Astrocyte (in vitro differentiated cells and primary cell): ENCODE measurements around the gene OR5B2. TPM values are rescaled to one million over a fixed set of nuclear protein-coding genes. Genes with fewer than 3 reads are reported as not detected.
"Not testable (repeated sequence)": the region's sequence is repeated elsewhere in the genome, so short reads cannot be mapped to it uniquely, and the experiment has no call there.

Experiments
- DNase-seq: peaks from one replicate; pipeline ENCODE4 v3.0.0-alpha.2; 2010; ENCODE audit warnings: low read depth
- FAIRE-seq: peaks from 2 replicates; lab custom pipeline; 2011; peaks lifted over from hg19 to GRCh38; lab: Jason Lieb, UNC
- H2AFZ ChIP-seq: 2 replicates; pipeline ENCODE4 v1.6.0; 2012; ENCODE audit warnings: low read depth, low read length, inconsistent platforms
- H3K27ac ChIP-seq: 2 replicates; pipeline ENCODE4 v1.5.1; 2011; ENCODE audit warnings: low read depth, low read length, inconsistent platforms
- H3K27me3 ChIP-seq: 2 replicates; pipeline ENCODE4 v1.6.0; 2011; ENCODE audit warnings: low read length, inconsistent platforms; ENCODE audit not compliant: insufficient read depth
- H3K36me3 ChIP-seq: 2 replicates; pipeline ENCODE4 v1.5.1; 2011; ENCODE audit warnings: low read length, inconsistent platforms; ENCODE audit not compliant: insufficient read depth
- H3K4me1 ChIP-seq: 2 replicates; pipeline ENCODE4 v1.5.1; 2011; ENCODE audit warnings: low read length, inconsistent platforms; ENCODE audit not compliant: insufficient read depth
- H3K4me2 ChIP-seq: 2 replicates; pipeline ENCODE4 v1.6.0; 2012; ENCODE audit warnings: low read length, inconsistent platforms
- H3K4me3 ChIP-seq: 2 replicates; pipeline ENCODE4 v1.5.1; 2011; ENCODE audit warnings: low read depth, mild to moderate bottlenecking, low read length, inconsistent platforms; ENCODE audit not compliant: insufficient read depth
- H3K79me2 ChIP-seq: 2 replicates; pipeline ENCODE4 v1.6.0; 2012; ENCODE audit warnings: mild to moderate bottlenecking, low read length, inconsistent platforms; ENCODE audit not compliant: insufficient read depth
- H3K9ac ChIP-seq: 2 replicates; pipeline ENCODE4 v1.6.0; 2012; ENCODE audit warnings: mild to moderate bottlenecking, low read length, inconsistent platforms
- H3K9me3 ChIP-seq: 2 replicates; pipeline ENCODE4 v1.5.1; 2012; ENCODE audit warnings: low read depth, mild to moderate bottlenecking, low read length, inconsistent platforms; ENCODE audit not compliant: insufficient read depth
- H4K20me1 ChIP-seq: 2 replicates; pipeline ENCODE4 v1.6.0; 2012; ENCODE audit warnings: low read length, inconsistent platforms; ENCODE audit not compliant: insufficient read depth
- H3K27ac Mint-ChIP-seq: one replicate; pipeline ENCODE4 v1.8.0; 2021; ENCODE audit warnings: mild to moderate bottlenecking, mixed read lengths; ENCODE audit not compliant: unreplicated experiment
- H3K27me3 Mint-ChIP-seq: one replicate; pipeline ENCODE4 v1.8.0; 2021; ENCODE audit warnings: low read depth, mixed read lengths; ENCODE audit not compliant: unreplicated experiment
- H3K36me3 Mint-ChIP-seq: one replicate; pipeline ENCODE4 v1.8.0; 2021; ENCODE audit warnings: low read depth, mixed read lengths; ENCODE audit not compliant: unreplicated experiment
- H3K4me1 Mint-ChIP-seq: one replicate; pipeline ENCODE4 v1.8.0; 2021; ENCODE audit warnings: low read depth, mixed read lengths; ENCODE audit not compliant: unreplicated experiment
- H3K4me3 Mint-ChIP-seq: one replicate; pipeline ENCODE4 v1.8.0; 2021; ENCODE audit warnings: mild to moderate bottlenecking, moderate library complexity, mixed read lengths; ENCODE audit not compliant: unreplicated experiment
- H3K9me3 Mint-ChIP-seq: one replicate; pipeline ENCODE4 v1.8.0; 2021; ENCODE audit warnings: mild to moderate bottlenecking, mixed read lengths; ENCODE audit not compliant: unreplicated experiment
- CTCF ChIP-seq: IDR thresholded peaks from 2 replicates; pipeline ENCODE4 v1.5.1; 2011; ENCODE audit warnings: low read depth, mild to moderate bottlenecking, inconsistent platforms, low read length, moderate library complexity; ENCODE audit not compliant: insufficient read depth
- EZH2 ChIP-seq: IDR thresholded peaks from 2 replicates; pipeline ENCODE4 v1.6.1; 2012; ENCODE audit warnings: mild to moderate bottlenecking, low read length, inconsistent platforms; ENCODE audit not compliant: insufficient read depth
- total RNA-seq: library from RNA; stranded (reverse); gene quantifications from 2 replicates; pipeline ENCODE4 v1.2.1, GENCODE V29; 2021

OR5B2 gene
- total RNA-seq, 1 donor from 2014 or later: not detected

DNA sequence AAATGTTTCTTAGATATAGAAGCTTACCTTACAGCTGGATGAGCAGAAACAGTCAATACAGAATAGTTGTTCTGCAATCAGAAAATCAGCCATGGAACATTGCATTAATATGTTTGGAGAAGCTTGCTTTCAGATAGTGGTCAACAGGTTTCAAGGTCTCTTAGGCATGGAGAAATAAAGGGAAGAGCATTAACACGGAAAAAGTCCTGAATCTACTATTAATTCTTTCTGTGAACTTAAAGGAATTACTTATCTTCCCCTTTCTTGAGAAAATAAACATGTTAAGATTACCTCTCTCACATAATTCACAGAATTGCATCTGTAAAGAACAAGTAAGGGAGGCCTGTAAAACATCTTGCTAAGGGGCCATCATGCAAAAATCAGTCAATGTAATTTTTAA is 21.1 kb downstream of the OR5B2 start, which contains the start of gene OR5B3:
TSS of gene OR5B3 (minus strand) at position 101 of the 400 bp plus-strand sequence. CDS start 3,465 bp downstream, outside the sequence.
- TF ChIP-seq CTCF (no peak), EZH2 (no peak)
- Histone ChIP-seq H3K4me3 (no peak within 1 kb of the TSS), H2AFZ (no peak within 1 kb of the TSS), H3K79me2 (no peaks in the 10 kb centered on the region), H3K27ac (no peak within 1 kb of the TSS), H3K27me3 (no peaks in the 10 kb centered on the region), H3K36me3 (no peaks in the 10 kb centered on the region), H3K9ac (no peak within 1 kb of the TSS), H3K4me1 (no peaks in the 10 kb centered on the region), H3K9me3 (no peaks in the 10 kb centered on the region), H3K4me2 (no peak within 1 kb of the TSS), H4K20me1 (no peaks in the 10 kb centered on the region)
- Mint-ChIP-seq H3K27me3 (no peaks in the 10 kb centered on the region), H3K4me1 (no peaks in the 10 kb centered on the region), H3K36me3 (no peaks in the 10 kb centered on the region), H3K9me3 (peaks cover 16% of the 10 kb centered on the region), H3K27ac (no peak within 1 kb of the TSS), H3K4me3 (no peak within 1 kb of the TSS)
- no peak for DNase-seq
- no peak for FAIRE-seq

- H3K27me3 Mint-ChIP-seq, H3K4me1 Mint-ChIP-seq: not testable (repeated sequence)
These were observed 28.3 kb downstream of the OR5B2 start for GRCh38 chr11:58399622-58400021.

GRCh38 chr11:58395581-58395980 is 32.3 kb downstream of the OR5B2 start:
- no peaks in the 10 kb centered on the region for H3K79me2 ChIP-seq
- no peaks in the 10 kb centered on the region for H3K27me3 Mint-ChIP-seq
- no peaks in the 10 kb centered on the region for H3K27me3 ChIP-seq
- no peak for FAIRE-seq
- H3K9me3 Mint-ChIP-seq: peaks cover 6% of the 10 kb centered on the region
- no peak for DNase-seq
- no peaks in the 10 kb centered on the region for H3K36me3 Mint-ChIP-seq
- no peak overlapping the region for H3K9ac ChIP-seq
- TF ChIP-seq EZH2 (no peak), CTCF (no peak)
- peaks cover 30% of the 10 kb centered on the region for H3K4me1 Mint-ChIP-seq
- H3K4me1 ChIP-seq: peaks cover 10% of the 10 kb centered on the region
- H3K27ac ChIP-seq: no peak overlapping the region
- H3K4me3 Mint-ChIP-seq: no peak overlapping the region
- no peak overlapping the region for H3K27ac Mint-ChIP-seq
- H3K4me2 ChIP-seq: no peak overlapping the region
- H3K9me3 ChIP-seq: peaks cover 4% of the 10 kb centered on the region
- H3K36me3 ChIP-seq: no peaks in the 10 kb centered on the region
- no peak overlapping the region for H2AFZ ChIP-seq
- H3K4me3 ChIP-seq: no peak overlapping the region
- H4K20me1 ChIP-seq: no peaks in the 10 kb centered on the region

More at GRCh38 chr11:58399622-58400021, 28.3 kb downstream of the OR5B2 start:
- H3K4me2 ChIP-seq, DNase-seq, H3K27ac Mint-ChIP-seq, H3K27me3 ChIP-seq, H3K27ac ChIP-seq, H3K36me3 ChIP-seq, FAIRE-seq, H2AFZ ChIP-seq, H3K9me3 ChIP-seq, H3K36me3 Mint-ChIP-seq, H3K4me1 ChIP-seq, H3K79me2 ChIP-seq, H3K4me3 ChIP-seq, H4K20me1 ChIP-seq, H3K4me3 Mint-ChIP-seq, H3K9ac ChIP-seq: not testable (repeated sequence)
- peaks cover 12% of the 10 kb centered on the region for H3K9me3 Mint-ChIP-seq
